Activated T-helper 17 cell treated with anti-CD3 and anti-CD28 coated beads, Interleukin-2, amount 50 U/mL, for 72 hours (primary cell): ENCODE measurements around the gene LRBA. TPM values are rescaled to one million over a fixed set of nuclear protein-coding genes. Genes with fewer than 3 reads are reported as not detected.

Experiments
- ATAC-seq: fragments of 150-1000 bp; cut with Tn5 transposase; replicated peaks from 2 replicates; pipeline ENCODE4 v1.10.0; 2021; ENCODE audit warnings: mild to moderate bottlenecking, moderate library complexity
- H3K27ac Mint-ChIP-seq: one replicate; pipeline ENCODE4 v1.8.0; 2022; ENCODE audit warnings: mixed read lengths
- H3K27me3 Mint-ChIP-seq: one replicate; pipeline ENCODE4 v1.8.0; 2022; ENCODE audit warnings: mixed read lengths
- H3K36me3 Mint-ChIP-seq: one replicate; pipeline ENCODE4 v1.8.0; 2022; ENCODE audit warnings: low read depth, mild to moderate bottlenecking, mixed read lengths
- H3K4me1 Mint-ChIP-seq: one replicate; pipeline ENCODE4 v1.8.0; 2022; ENCODE audit warnings: mixed read lengths
- H3K4me3 Mint-ChIP-seq: one replicate; pipeline ENCODE4 v1.8.0; 2022; ENCODE audit warnings: mild to moderate bottlenecking, mixed read lengths
- H3K9me3 Mint-ChIP-seq: one replicate; pipeline ENCODE4 v1.8.0; 2022; ENCODE audit warnings: mixed read lengths
- total RNA-seq, 2 donors: library from RNA; stranded (reverse); gene quantifications; one replicate each; pipeline ENCODE4 v1.2.3, GENCODE V29; 2022

LRBA gene
- total RNA-seq, 2 donors from 2014 or later, result 65.2 to 83.4 TPM

DNA sequence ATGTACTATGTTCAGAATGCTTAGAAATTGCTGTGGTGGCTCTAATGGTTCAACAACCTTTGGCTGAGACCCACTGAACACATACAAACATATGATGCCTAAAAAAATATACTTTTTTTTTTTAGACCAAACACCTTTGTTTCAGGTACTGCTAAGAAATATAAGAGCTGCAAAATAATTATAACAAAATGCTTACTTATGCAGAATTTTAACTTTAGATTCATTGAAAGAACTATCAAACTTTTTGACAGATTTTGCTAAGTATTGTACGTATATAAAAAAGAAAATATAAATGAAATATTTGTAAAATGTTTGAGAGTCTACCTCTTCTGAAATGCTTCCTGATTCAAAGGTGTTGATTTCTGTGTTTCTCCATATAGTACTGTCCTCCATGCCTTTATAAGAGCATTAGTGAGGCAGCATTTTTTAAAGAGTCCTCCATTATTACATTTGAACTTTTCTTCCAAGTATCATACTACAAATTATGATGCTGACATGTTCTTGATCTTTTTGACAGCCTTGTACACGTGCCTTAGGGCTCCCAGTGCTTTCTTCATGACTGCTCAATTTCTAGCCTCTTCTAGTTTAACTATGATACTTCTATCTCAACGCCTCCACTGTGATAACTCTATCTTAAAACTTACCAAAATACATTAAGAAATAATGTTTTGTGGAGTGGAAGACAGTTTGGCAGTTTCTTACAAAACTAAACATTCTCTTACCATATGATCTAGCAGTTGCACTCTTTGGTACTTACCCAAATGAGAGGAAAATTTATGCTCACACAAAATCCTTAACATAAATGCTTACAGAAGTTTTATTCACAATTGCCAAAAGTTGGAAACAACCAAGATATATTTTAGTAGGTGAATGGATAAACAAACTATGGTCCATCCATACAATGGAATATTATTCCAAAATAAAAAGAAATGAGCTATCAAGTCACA, 645.4 kb downstream of the LRBA start:
- Mint-ChIP-seq H3K36me3 (peaks cover 4% of the 10 kb centered on the region), H3K9me3 (no peaks in the 10 kb centered on the region), H3K27me3 (no peaks in the 10 kb centered on the region), H3K4me1 (no peaks in the 10 kb centered on the region), H3K4me3 (no peak overlapping the region), H3K27ac (no peak overlapping the region)
- ATAC-seq, result no peak

DNA sequence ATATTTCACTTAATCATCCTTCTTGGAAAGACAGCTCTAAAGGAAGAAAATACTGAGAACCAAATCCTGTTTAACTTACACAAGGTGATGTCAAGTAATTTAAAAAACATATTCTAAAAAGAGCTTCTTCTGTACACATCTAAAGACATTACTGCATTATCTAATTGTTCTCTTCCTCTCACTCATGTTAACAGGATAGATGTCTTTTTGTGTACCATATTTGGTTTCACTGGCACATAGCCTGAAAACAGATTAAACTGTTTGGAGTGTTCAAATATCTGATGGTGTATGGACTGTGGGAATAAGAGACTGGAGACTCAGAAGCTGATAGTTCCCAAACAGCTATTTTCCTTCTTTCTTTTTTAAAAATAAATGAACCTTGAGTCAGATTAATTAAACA, 646.4 kb downstream of the LRBA start:
- Mint-ChIP-seq H3K4me1 (no peaks in the 10 kb centered on the region), H3K9me3 (no peaks in the 10 kb centered on the region), H3K27ac (no peak overlapping the region), H3K4me3 (no peak overlapping the region), H3K36me3 (peaks cover 4% of the 10 kb centered on the region), H3K27me3 (no peaks in the 10 kb centered on the region)
- ATAC-seq, result no peak

- no peaks in the 10 kb centered on the region for H3K27me3 Mint-ChIP-seq
- no peak overlapping the region for H3K4me3 Mint-ChIP-seq
- no peaks in the 10 kb centered on the region for H3K4me1 Mint-ChIP-seq
- no peak overlapping the region for H3K27ac Mint-ChIP-seq
- no peaks in the 10 kb centered on the region for H3K36me3 Mint-ChIP-seq
- no peaks in the 10 kb centered on the region for H3K9me3 Mint-ChIP-seq
- ATAC-seq, result no peak
Observed at GRCh38 chr4:150367326-150367725, 647.8 kb downstream of the LRBA start.

DNA sequence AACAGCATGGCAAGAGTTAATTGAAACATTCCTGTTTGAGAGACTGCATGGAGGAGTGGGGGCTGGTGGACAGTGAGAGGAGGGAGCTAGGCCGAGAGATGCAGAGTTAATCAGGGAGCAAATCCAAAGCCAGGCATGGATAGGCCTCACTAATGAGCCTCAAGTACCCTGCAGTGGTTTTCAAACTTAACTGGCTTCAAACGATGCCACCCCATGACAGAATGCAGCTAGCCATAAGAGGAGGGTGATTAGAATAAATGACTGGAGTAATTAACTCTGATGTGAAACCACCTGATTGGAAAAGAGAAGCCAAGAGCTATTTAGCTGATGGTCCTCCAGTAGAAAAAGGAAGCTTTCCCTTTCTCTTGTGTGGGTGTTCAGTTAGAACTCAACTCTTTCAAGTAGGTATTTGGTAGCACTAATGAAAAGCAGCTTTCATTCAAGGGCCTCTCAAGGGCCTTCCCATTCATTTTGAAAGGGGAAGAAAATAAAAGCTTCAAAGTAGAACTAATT, 648.5 kb downstream of the LRBA start:
- ATAC-seq, result no peak
- H3K4me3 Mint-ChIP-seq, result no peak overlapping the region
- no peaks in the 10 kb centered on the region for H3K4me1 Mint-ChIP-seq
- no peak overlapping the region for H3K27ac Mint-ChIP-seq
- no peaks in the 10 kb centered on the region for H3K36me3 Mint-ChIP-seq
- no peaks in the 10 kb centered on the region for H3K9me3 Mint-ChIP-seq
- H3K27me3 Mint-ChIP-seq, result no peaks in the 10 kb centered on the region

- ATAC-seq, result peak; percentile 38
- no peaks in the 10 kb centered on the region for H3K27me3 Mint-ChIP-seq
- H3K27ac Mint-ChIP-seq, result no peak overlapping the region
- no peaks in the 10 kb centered on the region for H3K4me1 Mint-ChIP-seq
- H3K4me3 Mint-ChIP-seq, result no peak overlapping the region
- H3K36me3 Mint-ChIP-seq, result no peaks in the 10 kb centered on the region
- H3K9me3 Mint-ChIP-seq, result no peaks in the 10 kb centered on the region
Observed at GRCh38 chr4:150363721-150364688, 651.1 kb downstream of the LRBA start.

DNA sequence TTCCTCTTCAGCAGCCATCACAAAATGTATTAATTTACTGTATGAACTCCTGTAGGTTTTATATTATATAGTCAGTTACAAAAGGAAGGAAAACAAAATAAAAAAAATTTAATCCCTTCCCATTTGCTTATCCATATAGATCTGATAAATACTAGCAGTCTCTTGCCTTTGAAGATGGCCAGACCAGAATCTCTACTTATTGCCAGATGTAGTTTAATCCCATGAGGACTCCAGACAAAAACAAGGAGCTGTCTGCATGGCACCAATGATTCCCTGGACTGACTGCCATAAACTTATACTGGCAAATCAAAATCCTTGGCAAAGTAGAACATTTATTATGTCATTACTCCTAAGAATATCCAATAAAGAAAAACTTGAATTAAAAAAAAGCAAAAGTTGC, 656.4 kb downstream of the LRBA start:
- no peak overlapping the region for H3K27ac Mint-ChIP-seq
- no peak overlapping the region for H3K4me3 Mint-ChIP-seq
- no peak for ATAC-seq
- H3K36me3 Mint-ChIP-seq, result no peaks in the 10 kb centered on the region
- no peaks in the 10 kb centered on the region for H3K27me3 Mint-ChIP-seq
- no peaks in the 10 kb centered on the region for H3K4me1 Mint-ChIP-seq
- no peaks in the 10 kb centered on the region for H3K9me3 Mint-ChIP-seq

GRCh38 chr4:150357829-150358228, 657.3 kb downstream of the LRBA start:
- ATAC-seq, result no peak
- H3K9me3 Mint-ChIP-seq, result no peaks in the 10 kb centered on the region
- no peaks in the 10 kb centered on the region for H3K4me1 Mint-ChIP-seq
- H3K27me3 Mint-ChIP-seq, result no peaks in the 10 kb centered on the region
- H3K4me3 Mint-ChIP-seq, result no peak overlapping the region
- no peak overlapping the region for H3K27ac Mint-ChIP-seq
- no peaks in the 10 kb centered on the region for H3K36me3 Mint-ChIP-seq

DNA sequence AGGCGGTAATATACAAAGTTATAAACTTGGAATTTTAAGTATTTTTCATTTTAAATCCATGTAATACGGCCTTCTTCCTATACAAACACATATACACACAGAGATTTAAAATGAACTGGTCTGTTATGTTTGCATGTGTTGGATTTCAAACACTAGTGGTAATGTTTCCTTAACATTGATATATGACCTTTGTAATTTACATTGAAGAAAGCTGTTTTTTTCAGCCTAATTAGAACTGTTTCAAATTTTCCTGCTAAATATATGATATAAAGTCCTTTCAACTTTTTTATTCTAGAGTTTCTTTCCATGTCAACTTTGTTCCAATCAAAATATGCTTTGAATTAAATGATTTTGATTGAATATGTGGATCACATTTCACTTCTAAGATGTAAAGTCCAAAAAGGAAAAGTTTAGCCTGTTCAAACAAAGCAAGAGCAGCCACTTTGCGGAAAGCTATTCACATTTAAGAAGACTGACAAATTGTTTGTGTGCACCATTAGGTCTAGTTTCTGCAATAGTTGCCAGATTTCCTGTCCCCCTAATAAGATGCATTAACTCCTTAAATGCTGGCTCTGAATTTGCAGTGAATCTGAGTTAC, 659.1 kb downstream of the LRBA start:
- H3K27ac Mint-ChIP-seq, result no peak overlapping the region
- no peaks in the 10 kb centered on the region for H3K9me3 Mint-ChIP-seq
- H3K36me3 Mint-ChIP-seq, result no peaks in the 10 kb centered on the region
- H3K4me3 Mint-ChIP-seq, result no peak overlapping the region
- no peaks in the 10 kb centered on the region for H3K27me3 Mint-ChIP-seq
- no peaks in the 10 kb centered on the region for H3K4me1 Mint-ChIP-seq
- ATAC-seq, result no peak

DNA sequence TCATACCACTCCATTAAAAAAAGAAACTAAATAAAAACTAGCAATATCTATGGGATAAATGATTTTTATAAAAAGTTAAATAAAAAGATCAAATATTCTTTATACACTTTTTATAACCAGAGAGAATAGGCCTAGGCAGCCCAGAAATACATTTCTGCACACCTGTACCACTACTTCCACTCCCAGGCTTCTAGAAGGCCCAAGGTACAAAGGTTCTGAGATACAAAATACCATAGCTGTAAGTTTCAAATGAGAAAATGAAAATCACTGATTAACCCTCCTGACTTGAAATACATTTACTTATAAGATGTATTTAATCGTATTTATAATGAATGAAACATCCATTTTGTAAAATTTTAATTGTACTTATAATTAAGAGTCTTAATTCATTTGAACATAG, 659.7 kb downstream of the LRBA start:
- Mint-ChIP-seq H3K4me1 (no peaks in the 10 kb centered on the region), H3K4me3 (no peak overlapping the region), H3K27me3 (no peaks in the 10 kb centered on the region), H3K9me3 (no peaks in the 10 kb centered on the region), H3K36me3 (no peaks in the 10 kb centered on the region), H3K27ac (no peak overlapping the region)
- no peak for ATAC-seq

DNA sequence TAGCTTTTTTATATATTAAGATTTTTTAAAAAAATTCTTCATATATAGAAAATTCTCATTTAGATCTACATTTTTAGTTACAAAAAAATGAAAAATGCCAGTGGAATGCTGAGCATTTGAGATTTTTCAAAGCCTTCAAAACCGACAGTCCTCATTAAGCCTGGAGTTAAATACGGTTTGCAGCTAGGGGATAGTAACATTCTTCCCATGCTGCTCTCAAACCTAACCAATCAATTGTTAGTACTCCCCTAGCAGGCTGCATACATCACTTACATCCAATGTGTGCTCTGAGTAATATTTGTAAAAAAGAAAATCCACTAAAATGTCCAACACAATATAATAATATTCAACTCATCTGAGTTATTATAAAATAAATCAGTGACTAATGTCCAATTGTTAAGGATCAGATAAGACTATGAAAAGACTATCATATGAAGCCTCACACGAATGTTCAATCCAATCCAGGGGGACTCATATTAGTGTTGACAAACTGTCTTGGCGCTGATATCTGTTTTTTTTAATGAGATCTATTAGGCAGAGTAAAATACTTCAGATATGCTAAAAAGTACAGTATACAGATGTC, 660.8 kb downstream of the LRBA start:
- H3K4me3 Mint-ChIP-seq, result no peak overlapping the region
- ATAC-seq, result no peak
- no peaks in the 10 kb centered on the region for H3K4me1 Mint-ChIP-seq
- H3K27me3 Mint-ChIP-seq, result no peaks in the 10 kb centered on the region
- no peak overlapping the region for H3K27ac Mint-ChIP-seq
- H3K9me3 Mint-ChIP-seq, result no peaks in the 10 kb centered on the region
- peaks cover 8% of the 10 kb centered on the region for H3K36me3 Mint-ChIP-seq

- Mint-ChIP-seq H3K9me3 (no peaks in the 10 kb centered on the region), H3K27me3 (no peaks in the 10 kb centered on the region), H3K27ac (no peak overlapping the region), H3K4me1 (no peaks in the 10 kb centered on the region), H3K4me3 (no peak overlapping the region), H3K36me3 (peaks cover 40% of the 10 kb centered on the region)
- ATAC-seq, result peak; percentile 24
Observed at GRCh38 chr4:150348079-150348478, 667.0 kb downstream of the LRBA start.

DNA sequence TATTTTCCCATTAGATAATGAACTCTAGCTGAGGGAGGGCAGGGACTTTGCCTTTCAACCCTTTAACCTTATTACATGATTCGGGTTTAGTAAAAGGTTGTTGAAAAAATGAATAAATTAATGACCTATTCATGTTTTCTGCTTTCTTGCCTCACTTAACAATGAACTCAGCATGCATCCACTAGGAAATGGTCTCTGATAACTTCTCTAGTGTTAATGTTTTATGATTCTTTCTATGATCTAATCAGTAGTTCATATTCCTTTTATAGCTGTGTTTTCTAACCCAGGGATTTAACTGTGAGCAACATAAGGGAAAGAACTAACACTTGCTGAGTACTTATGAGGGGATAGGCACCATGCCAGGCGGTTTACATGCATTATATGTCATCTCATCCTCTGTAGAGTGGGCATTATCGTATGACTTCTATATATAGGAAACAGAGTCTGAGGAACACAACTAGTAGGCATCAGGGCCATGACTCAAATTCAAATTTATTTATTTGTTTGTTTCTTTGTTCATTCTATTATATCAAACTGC, 669.8 kb downstream of the LRBA start:
- no peak for ATAC-seq
- no peaks in the 10 kb centered on the region for H3K9me3 Mint-ChIP-seq
- no peak overlapping the region for H3K4me3 Mint-ChIP-seq
- H3K36me3 Mint-ChIP-seq, result peaks cover 40% of the 10 kb centered on the region
- no peak overlapping the region for H3K27ac Mint-ChIP-seq
- H3K4me1 Mint-ChIP-seq, result no peaks in the 10 kb centered on the region
- H3K27me3 Mint-ChIP-seq, result no peaks in the 10 kb centered on the region

GRCh38 chr4:150343796-150344195, 671.3 kb downstream of the LRBA start:
- Mint-ChIP-seq H3K4me3 (no peak overlapping the region), H3K9me3 (no peaks in the 10 kb centered on the region)

DNA sequence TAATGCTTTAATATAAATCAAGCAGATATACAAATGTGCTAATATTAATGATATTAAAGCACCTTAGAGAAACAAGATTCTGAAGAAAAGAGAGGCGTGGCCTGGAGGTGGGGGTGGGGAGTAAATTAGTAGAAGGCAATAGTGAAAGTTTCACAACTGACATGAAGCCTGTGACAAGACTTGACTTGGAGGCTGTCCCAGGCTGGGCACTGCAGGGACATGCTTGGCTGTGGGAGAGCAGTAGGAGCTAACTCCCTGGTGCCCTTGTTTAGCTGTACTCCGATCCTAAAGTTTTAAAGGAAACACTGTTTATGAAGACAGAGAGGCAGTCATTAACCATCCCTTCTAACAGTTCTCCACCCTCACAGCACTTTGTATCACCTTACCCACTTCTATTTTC, 672.1 kb downstream of the LRBA start:
- Mint-ChIP-seq H3K4me1 (no peaks in the 10 kb centered on the region), H3K27ac (no peak overlapping the region), H3K36me3 (peaks cover 26% of the 10 kb centered on the region), H3K9me3 (no peaks in the 10 kb centered on the region), H3K27me3 (no peaks in the 10 kb centered on the region), H3K4me3 (no peak overlapping the region)
- no peak for ATAC-seq

More at GRCh38 chr4:150343796-150344195, 671.3 kb downstream of the LRBA start:
- Mint-ChIP-seq H3K4me1 (no peaks in the 10 kb centered on the region), H3K27ac (no peak overlapping the region), H3K27me3 (no peaks in the 10 kb centered on the region), H3K36me3 (peaks cover 32% of the 10 kb centered on the region)
- no peak for ATAC-seq
